Stimulated activated CD8-positive, alpha-beta memory T cell treated with anti-CD3 and anti-CD28 coated beads, Interleukin-15, amount 100 ng/mL, for 48 hours (primary cell): Measurements from ENCODE around the gene ALCAM.

Experiments
- DNase-seq, 2 donors: peaks; one replicate each; pipeline ENCODE4 v3.0.0-alpha.2; 2020; ENCODE audit warnings: low read depth in 2 of 2

The ALCAM gene

GRCh38 chr3:105429034-105429762 lies 62.5 kb downstream of the ALCAM start:
- no peak for DNase-seq

- no peak for DNase-seq
These were observed 63.7 kb downstream of the ALCAM start for GRCh38 chr3:105430455-105430854.

GRCh38 chr3:105431200-105431599 lies 64.5 kb downstream of the ALCAM start:
- no peak for DNase-seq

- DNase-seq = no peak
These were observed 68.6 kb downstream of the ALCAM start for GRCh38 chr3:105435277-105435676.

- DNase-seq = no peak
These were observed 70.0 kb downstream of the ALCAM start for GRCh38 chr3:105436687-105437086.

- DNase-seq = no peak
These were observed 73.4 kb downstream of the ALCAM start for GRCh38 chr3:105440113-105440512.

GRCh38 chr3:105444725-105445124 lies 78.0 kb downstream of the ALCAM start:
- DNase-seq = no peak

GRCh38 chr3:105448338-105448982 lies 81.8 kb downstream of the ALCAM start:
- DNase-seq = no peak

GRCh38 chr3:105449414-105449813 lies 82.7 kb downstream of the ALCAM start:
- no peak for DNase-seq

- no peak for DNase-seq
These were observed 89.3 kb downstream of the ALCAM start for GRCh38 chr3:105456017-105456416.

GRCh38 chr3:105458518-105459215 lies 92.0 kb downstream of the ALCAM start:
- no peak for DNase-seq

GRCh38 chr3:105459566-105460290 lies 93.0 kb downstream of the ALCAM start:
- no peak for DNase-seq

GRCh38 chr3:105463620-105464019 lies 96.9 kb downstream of the ALCAM start:
- no peak for DNase-seq

GRCh38 chr3:105465251-105465853 lies 98.6 kb downstream of the ALCAM start:
- no peak for DNase-seq

GRCh38 chr3:105466072-105466471 lies 99.4 kb downstream of the ALCAM start:
- DNase-seq = no peak

- DNase-seq = no peak
These were observed 100.0 kb downstream of the ALCAM start for GRCh38 chr3:105466495-105467404.

GRCh38 chr3:105470851-105471250 lies 104.1 kb downstream of the ALCAM start:
- no peak for DNase-seq

GRCh38 chr3:105473521-105474223 lies 107.0 kb downstream of the ALCAM start:
- no peak for DNase-seq

GRCh38 chr3:105480768-105481167 lies 114.1 kb downstream of the ALCAM start:
- DNase-seq = no peak

GRCh38 chr3:105483476-105483875 lies 116.8 kb downstream of the ALCAM start:
- DNase-seq = no peak
